ENCODE data around the gene KIAA1217.
A peak's percentile ranks its signal among the peaks of the same experiment; 100 is the strongest.

GRCh38 chr10:24518981-24519597, 310.2 kb downstream of the KIAA1217 start:
- TF ChIP-seq, protein P1, sequence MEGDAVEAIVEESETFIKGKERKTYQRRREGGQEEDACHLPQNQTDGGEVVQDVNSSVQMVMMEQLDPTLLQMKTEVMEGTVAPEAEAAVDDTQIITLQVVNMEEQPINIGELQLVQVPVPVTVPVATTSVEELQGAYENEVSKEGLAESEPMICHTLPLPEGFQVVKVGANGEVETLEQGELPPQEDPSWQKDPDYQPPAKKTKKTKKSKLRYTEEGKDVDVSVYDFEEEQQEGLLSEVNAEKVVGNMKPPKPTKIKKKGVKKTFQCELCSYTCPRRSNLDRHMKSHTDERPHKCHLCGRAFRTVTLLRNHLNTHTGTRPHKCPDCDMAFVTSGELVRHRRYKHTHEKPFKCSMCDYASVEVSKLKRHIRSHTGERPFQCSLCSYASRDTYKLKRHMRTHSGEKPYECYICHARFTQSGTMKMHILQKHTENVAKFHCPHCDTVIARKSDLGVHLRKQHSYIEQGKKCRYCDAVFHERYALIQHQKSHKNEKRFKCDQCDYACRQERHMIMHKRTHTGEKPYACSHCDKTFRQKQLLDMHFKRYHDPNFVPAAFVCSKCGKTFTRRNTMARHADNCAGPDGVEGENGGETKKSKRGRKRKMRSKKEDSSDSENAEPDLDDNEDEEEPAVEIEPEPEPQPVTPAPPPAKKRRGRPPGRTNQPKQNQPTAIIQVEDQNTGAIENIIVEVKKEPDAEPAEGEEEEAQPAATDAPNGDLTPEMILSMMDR (IDR thresholded peaks at IDR 0.05): peak; percentile 47 to 84 (median 70)
- TF ChIP-seq POLR2A (IDR thresholded peaks at IDR 0.05) (no peak), POLR2AphosphoS5 (IDR thresholded peaks at IDR 0.05; ENCODE audit: insufficient read depth in 1 of 2, low read depth in 1 of 2) (no peak)
